ENCODE data around the gene GALNT7.
"Not testable (repeated sequence)": the region's sequence is repeated elsewhere in the genome, so short reads cannot be mapped to it uniquely, and the experiment has no call there.

Gene GALNT7

GRCh38 chr4:173219126-173219437, 50.5 kb downstream of the GALNT7 start:
- H3K36me3 ChIP-seq (ENCODE audit: control insufficient read depth in 2 of 2, insufficient read depth in 1 of 2, low read length in 2 of 2); H3K27ac ChIP-seq (ENCODE audit: extremely low read depth, low read depth, low read length); CTCF ChIA-PET; H3K4me1 ChIP-seq (ENCODE audit: control insufficient read depth, insufficient read depth, low read length); POLR2A ChIA-PET; H3K4me3 ChIP-seq (ENCODE audit: low read depth, low read length); H3K9me3 ChIP-seq (ENCODE audit: control insufficient read depth, insufficient read depth, low read depth, low read length): not testable (repeated sequence)
- TF ChIP-seq PRDM1 (tag by site-specific recombination; IDR thresholded peaks at IDR 0.05), result peak; percentile 33; the same call in 1 of the 2 replicates
- 0 out of 2 replicates have a peak, but pooled peaks have one; percentile 33 for TF ChIP-seq MZF1 (tag by site-specific recombination; IDR thresholded peaks at IDR 0.05; ENCODE audit: borderline replicate concordance)
- peak; percentile 32; the same call in 1 of the 2 replicates for TF ChIP-seq ZNF146 (tag by site-specific recombination; IDR thresholded peaks at IDR 0.05)

- CTCF ChIA-PET, result interaction anchor here (0.6 to 0.7 kb wide), 2 partner anchors 38 to 261 kb away, joined by 3 read pairs; no protein-coding TSS in a partner anchor
Observed at GRCh38 chr4:173223743-173224142, 55.1 kb downstream of the GALNT7 start.

GRCh38 chr4:173226401-173226888, 57.8 kb downstream of the GALNT7 start:
- no peaks in the 10 kb centered on the region for H3K4me1 ChIP-seq (ENCODE audit: control insufficient read depth, insufficient read depth, low read length)
- no peaks in the 10 kb centered on the region for H3K9me3 ChIP-seq (ENCODE audit: control insufficient read depth, insufficient read depth, low read depth, low read length)
- no peak overlapping the region for H3K4me3 ChIP-seq (ENCODE audit: low read depth, low read length)
- H3K27ac ChIP-seq (ENCODE audit: extremely low read depth, low read depth, low read length), result no peak overlapping the region
- POLR2A ChIA-PET, result no interaction called here
- CTCF ChIA-PET, result no interaction called here
- H3K36me3 ChIP-seq (ENCODE audit: control insufficient read depth in 2 of 2, insufficient read depth in 1 of 2, low read length in 2 of 2), result no peaks in the 10 kb centered on the region
- TF ChIP-seq ZNF518A (tag by site-specific recombination; conservative IDR thresholded peaks at IDR 0.05; ENCODE audit: low read depth), result no peak
- no peak for TF ChIP-seq EGR2 (tag by site-specific recombination; IDR thresholded peaks at IDR 0.05; ENCODE audit: low read depth)
- TF ChIP-seq ZBTB44 (tag by site-specific recombination; IDR thresholded peaks at IDR 0.05), result no peak
- TF ChIP-seq KLF17 (tag by site-specific recombination; IDR thresholded peaks at IDR 0.05), result no peak

More at GRCh38 chr4:173223743-173224142, 55.1 kb downstream of the GALNT7 start:
- POLR2A ChIA-PET, result no interaction called here
- Histone ChIP-seq H3K36me3 (ENCODE audit: control insufficient read depth in 2 of 2, insufficient read depth in 1 of 2, low read length in 2 of 2) (no peaks in the 10 kb centered on the region), H3K27ac (ENCODE audit: extremely low read depth, low read depth, low read length) (no peak overlapping the region), H3K4me3 (ENCODE audit: low read depth, low read length) (no peak overlapping the region), H3K4me1 (ENCODE audit: control insufficient read depth, insufficient read depth, low read length) (no peaks in the 10 kb centered on the region), H3K9me3 (ENCODE audit: control insufficient read depth, insufficient read depth, low read depth, low read length) (no peaks in the 10 kb centered on the region)
- no peak for TF ChIP-seq ZNF223 (tag by site-specific recombination; IDR thresholded peaks at IDR 0.05)
- no peak for TF ChIP-seq ZNF529 (tag by site-specific recombination; IDR thresholded peaks at IDR 0.05; ENCODE audit: insufficient replicate concordance)
- no peak for TF ChIP-seq ZNF624 (tag by site-specific recombination; IDR thresholded peaks at IDR 0.05)
- no peak for TF ChIP-seq ATF2 (tag by site-specific recombination; IDR thresholded peaks at IDR 0.05; ENCODE audit: low read depth)
- TF ChIP-seq KLF1 (tag by site-specific recombination; IDR thresholded peaks at IDR 0.05), result no peak
- no peak for TF ChIP-seq ZBTB49 (tag by site-specific recombination; IDR thresholded peaks at IDR 0.05; ENCODE audit: low read depth)
- no peak for TF ChIP-seq ZNF324 (tag by site-specific recombination; IDR thresholded peaks at IDR 0.05)
- TF ChIP-seq ZNF341 (tag by site-specific recombination; IDR thresholded peaks at IDR 0.05; ENCODE audit: low read depth), result no peak
